Measurements from ENCODE around the gene SPHKAP. TPM values are rescaled to one million over a fixed set of nuclear protein-coding genes. Genes with fewer than 3 reads are reported as not detected.

The SPHKAP gene
- total and polyA plus RNA-seq, 2 donors (not counting 3 experiments of a cell fraction or from before 2014, with no cell fraction given): not detected

GRCh38 chr2:227932403-227932802, 249.1 kb downstream of the SPHKAP start:
- dilution Hi-C loops (cut with MboI; ENCODE audit: extremely low pct_ligation_motif_present, low sequenced_read_pairs) (no loop called here), intact Hi-C loops (cut with micrococcal nuclease) (loop anchor here (10.0 kb wide), 1 partner anchor 1502 kb away; no protein-coding TSS in a partner anchor)
- Histone ChIP-seq H3K36me3 (ENCODE audit: control insufficient read depth in 2 of 2, extremely low read depth in 1 of 2, insufficient read depth in 2 of 2, low read length in 2 of 2) (no peaks in the 10 kb centered on the region), H3K9me1 (replicated peaks; ENCODE audit: control insufficient read depth, extremely low read depth, insufficient read depth, low read length) (no peaks in the 10 kb centered on the region), H3K4me3 (replicated peaks in 1 of 3; ENCODE audit: insufficient read depth in 1 of 3, low read depth in 1 of 3, low read length in 3 of 3) (no peak overlapping the region), H4K20me1 (replicated peaks; ENCODE audit: control insufficient read depth, extremely low read depth, insufficient read depth, low read length) (no peaks in the 10 kb centered on the region), H3K9ac (replicated peaks; ENCODE audit: extremely low read depth, insufficient read depth, low read length) (no peak overlapping the region), H3K4me2 (ENCODE audit: insufficient read depth, low read length) (no peak overlapping the region), H3K27me3 (ENCODE audit: control insufficient read depth in 2 of 2, insufficient read depth in 2 of 2, low read length in 2 of 2) (no peaks in the 10 kb centered on the region), H3K4me1 (ENCODE audit: control insufficient read depth, extremely low read depth, insufficient read depth, low read length) (no peaks in the 10 kb centered on the region), H3K9me3 (replicated peaks; ENCODE audit: control insufficient read depth, insufficient read depth, low read length) (no peaks in the 10 kb centered on the region), H2AFZ (ENCODE audit: low read depth, low read length) (no peak overlapping the region), H3K79me2 (ENCODE audit: control insufficient read depth, insufficient read depth, low read length) (no peaks in the 10 kb centered on the region), H3K27ac (ENCODE audit: insufficient read depth, low read depth, low read length) (no peak overlapping the region)
- FAIRE-seq (no peak), DNase-seq (ENCODE audit: low read depth, low spot score) (no peak)
- CTCF ChIA-PET: interaction anchor here (1.2 kb wide), 1 partner anchor 42 kb away, joined by 3 read pairs; no protein-coding TSS in a partner anchor
- TF ChIP-seq POLR2A (IDR thresholded peaks at IDR 0.05; ENCODE audit: low read depth, low read length): no peak
- TF ChIP-seq MYC (IDR thresholded peaks at IDR 0.05; ENCODE audit: low read depth, low read length): no peak
- TF ChIP-seq JUN (IDR thresholded peaks at IDR 0.05; ENCODE audit: borderline replicate concordance, insufficient read depth, insufficient read length, low read depth): no peak
- no peak for TF ChIP-seq GATA2 (IDR thresholded peaks at IDR 0.05; ENCODE audit: insufficient read depth, insufficient read length, low read depth, low read length)
- TF ChIP-seq EZH2 (IDR thresholded peaks at IDR 0.05; ENCODE audit: borderline replicate concordance, low read depth, low read length, severe bottlenecking): no peak
- TF ChIP-seq FOS (IDR thresholded peaks at IDR 0.05; ENCODE audit: borderline replicate concordance, insufficient read depth, low read length): no peak
- TF ChIP-seq MAX (IDR thresholded peaks at IDR 0.05; ENCODE audit: insufficient read depth, insufficient read length): no peak
- no peak for TF ChIP-seq POLR2AphosphoS5 (IDR thresholded peaks at IDR 0.05; ENCODE audit: insufficient read depth, low read depth, low read length)
- TF ChIP-seq CTCF (IDR thresholded peaks at IDR 0.05; ENCODE audit: extremely low read depth in 1 of 2, insufficient read depth in 1 of 2, low read depth in 1 of 2, low read length in 2 of 2): no peak
- POLR2A ChIA-PET: no interaction called here
- no TSS peak for BruUV-seq (replicated peaks)

Data from endothelial cell of umbilical vein (primary cell).